Dedifferentiated amniotic fluid mesenchymal stem cell (primary cell): ENCODE data around the gene EXOC6B.

Source experiments
- DNase-seq: peaks from one replicate; pipeline ENCODE4 v3.0.0-alpha.2; 2016; ENCODE audit errors: extremely low spot score

The EXOC6B gene

DNA sequence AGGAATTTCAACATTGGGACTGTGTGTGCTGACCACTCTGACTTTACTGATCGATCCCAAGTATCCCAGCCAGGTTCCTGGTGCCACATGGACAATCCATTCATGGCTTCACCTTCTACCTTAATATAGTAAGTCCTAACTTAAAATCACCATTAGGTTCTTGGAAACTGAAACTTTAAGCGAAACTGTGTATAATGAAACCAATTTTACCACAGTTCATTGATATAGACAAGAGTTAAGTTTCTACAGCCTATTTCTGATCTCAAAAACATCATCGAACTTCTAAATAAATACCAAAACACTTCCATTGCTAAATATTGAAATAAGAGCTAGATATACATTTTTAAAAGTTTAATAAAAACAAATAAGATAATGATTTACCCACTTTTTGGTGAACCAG lies 4.4 kb upstream of the EXOC6B start:
- no peak for DNase-seq

DNA sequence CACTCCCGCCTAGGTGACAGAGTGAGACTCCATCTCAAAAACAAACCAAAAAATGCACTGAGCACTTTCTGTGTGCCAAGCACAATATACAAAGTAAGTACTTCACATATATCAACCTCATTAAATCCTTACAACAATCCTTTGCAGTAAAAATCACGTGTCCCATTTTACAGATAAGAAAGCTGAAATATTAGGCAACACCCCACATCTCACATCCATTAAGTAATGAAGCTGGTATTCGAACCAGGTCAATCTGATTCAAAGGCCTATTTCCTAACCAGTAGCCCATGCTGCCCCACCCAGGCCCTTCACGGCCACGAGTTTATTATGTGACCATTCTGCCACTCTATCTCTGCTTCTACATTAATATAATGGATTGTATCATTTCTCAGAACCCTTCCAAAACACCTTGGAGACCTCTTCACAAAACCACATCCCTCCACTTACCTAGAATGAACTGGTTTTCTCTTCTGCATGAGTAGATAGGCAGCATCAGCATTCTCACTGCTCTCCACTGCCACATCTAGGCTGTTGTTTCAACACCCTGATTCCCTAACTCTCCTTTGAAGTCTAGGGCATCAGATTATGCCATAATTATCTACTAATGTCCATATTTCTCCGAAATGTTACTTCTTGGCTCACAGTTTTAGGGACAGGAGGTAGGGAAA lies 3.1 kb upstream of the EXOC6B start:
- DNase-seq: no peak

DNA sequence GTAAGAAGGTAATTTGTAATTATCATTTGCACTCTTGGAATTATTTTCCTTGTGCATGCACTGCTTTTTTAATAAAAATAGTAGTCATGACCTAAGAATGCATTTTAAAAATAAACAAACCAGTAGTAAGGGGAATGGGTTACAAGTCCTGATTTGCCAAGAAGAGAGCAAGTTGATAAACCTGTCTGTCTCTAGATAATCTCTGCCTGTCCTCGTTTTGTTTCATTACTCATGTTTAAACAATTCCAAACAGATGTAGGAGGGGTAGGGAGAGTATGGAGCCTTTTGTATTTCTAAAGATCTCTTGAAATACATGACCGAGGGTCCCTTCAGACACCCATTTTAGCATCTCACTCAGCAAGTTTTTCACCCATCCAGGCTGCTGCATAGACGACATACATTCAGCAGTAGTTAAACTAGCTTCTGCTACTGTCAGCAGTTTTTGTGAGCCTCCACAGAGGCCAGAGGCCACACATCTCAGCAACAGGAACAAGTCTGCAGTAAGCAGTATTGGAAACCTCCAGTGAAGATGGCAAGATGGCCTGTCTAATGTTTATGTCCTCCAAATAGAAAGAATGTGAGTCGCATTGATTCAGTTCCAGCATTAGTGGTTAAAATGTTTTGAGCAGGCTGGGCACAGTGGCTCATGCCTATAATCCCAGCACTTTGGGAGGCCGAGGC lies 2.3 kb upstream of the EXOC6B start:
- peak; percentile 15 for DNase-seq

DNA sequence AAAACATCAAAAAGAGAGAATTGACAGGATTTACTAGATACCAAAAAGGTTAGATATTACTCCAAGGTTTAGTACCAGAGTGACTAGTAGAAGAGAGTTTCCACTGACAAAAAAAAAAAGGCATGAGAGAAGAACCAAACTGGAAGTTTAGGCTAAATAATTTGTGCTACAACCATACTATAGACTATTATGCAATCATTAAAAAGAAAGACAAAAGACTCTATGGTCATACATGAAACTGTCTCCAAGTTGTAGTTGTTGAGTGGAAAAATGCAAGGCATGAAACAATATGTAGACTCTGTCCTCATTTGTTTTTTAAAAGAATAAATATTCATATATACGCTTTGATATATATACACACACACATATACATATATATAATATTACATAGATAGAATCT lies 1.7 kb upstream of the EXOC6B start:
- DNase-seq: no peak

DNA sequence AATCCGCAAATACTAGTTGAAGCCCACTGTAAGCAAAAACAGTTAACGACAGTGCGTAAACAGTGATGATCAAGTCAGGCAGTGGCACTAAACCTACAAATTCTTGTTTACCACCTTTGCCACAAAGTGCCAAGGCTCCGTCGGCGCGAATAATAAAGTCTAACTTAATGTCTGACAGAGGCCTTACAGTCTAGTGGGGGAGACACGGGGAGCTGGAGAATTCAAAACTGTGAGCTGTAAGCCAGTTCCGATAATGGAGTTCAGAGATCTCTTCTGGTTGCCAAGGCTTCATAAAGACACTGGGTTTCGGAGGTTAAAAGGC lies 284 bp upstream of the EXOC6B start:
- DNase-seq: no peak

DNA sequence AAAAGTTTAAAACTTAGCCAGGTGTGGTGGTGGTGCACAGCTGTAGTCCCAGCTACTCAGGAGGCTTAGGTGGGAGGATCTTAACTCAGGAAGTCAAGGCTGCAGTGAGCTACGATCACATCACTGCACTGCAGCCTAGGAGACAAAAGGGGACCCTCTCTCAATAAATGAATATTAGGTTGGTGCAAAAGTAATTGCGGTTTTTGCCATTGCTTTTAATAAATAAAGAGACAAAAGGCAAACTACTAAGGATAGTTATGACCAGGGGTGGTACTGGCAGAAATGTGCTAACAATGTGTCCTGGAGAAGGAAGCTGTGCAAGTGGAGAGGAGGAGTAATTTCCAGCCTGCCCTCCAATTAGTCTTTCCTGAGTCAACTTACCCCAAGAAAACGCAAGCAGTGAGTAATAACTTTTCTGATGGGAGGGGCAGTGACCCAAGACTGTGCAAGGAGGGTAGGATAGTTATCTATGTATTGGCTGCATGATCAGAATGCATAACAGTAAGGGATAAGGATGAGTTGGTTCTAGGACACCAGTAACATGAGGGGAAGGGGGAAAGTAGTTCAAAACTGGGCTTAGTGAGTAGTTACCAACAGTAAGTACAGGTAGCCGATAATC lies 1.5 kb downstream of the EXOC6B start:
- DNase-seq: peak; percentile 42

DNA sequence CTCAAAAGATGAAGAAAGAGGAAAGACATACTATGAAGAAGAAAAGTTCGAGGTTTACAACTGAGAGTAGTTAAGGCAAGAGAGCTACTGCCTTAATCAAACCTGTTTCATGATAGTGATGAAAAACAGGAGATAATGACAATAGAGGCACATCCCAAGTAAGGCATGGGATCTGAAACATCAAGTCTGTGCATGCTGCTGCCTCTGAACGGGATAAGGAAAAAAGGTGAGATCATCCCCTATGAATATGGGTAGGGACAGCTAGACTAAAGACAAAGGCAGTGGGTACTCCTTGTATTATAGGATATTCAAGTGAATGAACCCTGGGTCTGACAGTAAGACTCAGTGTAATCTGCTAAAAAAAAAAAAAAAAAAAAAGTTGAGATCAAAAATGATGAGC lies 3.0 kb downstream of the EXOC6B start:
- no peak for DNase-seq

DNA sequence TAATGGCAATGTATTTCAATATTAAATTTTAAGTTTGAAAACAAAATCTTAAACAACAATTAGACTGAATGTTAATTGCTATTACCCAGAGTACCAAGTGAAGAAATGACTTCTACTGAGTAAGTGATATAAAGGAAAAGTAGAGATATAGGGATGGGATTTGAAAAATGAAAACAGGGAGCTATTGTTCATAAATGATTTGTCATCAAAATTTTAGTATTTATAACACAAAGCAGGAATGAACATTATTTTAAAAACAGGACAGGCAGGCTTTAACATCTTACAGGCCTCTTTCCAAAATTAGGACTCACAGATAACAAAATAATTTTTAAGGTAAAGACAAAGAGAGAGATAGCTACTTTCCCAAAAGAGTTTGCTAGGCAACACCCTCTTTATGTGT lies 3.9 kb downstream of the EXOC6B start:
- DNase-seq: no peak

DNA sequence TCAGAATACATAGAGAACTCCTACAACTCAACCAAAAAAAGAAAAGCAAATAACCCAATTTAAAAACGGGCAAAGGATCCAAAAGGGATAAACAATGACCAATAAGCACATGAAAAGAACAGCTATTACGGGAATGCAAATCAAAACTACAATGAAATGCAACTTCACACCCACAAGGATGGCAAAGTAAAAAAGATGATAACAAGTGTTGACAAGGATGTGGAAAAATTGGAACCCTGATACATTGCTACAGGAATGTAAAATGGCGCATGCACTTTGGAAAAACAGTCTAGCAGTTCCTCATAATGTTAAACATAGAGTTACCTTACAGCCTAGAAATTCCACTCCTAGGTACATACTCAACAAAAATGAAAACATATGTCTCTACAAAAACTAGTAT lies 4.7 kb downstream of the EXOC6B start:
- no peak for DNase-seq

DNA sequence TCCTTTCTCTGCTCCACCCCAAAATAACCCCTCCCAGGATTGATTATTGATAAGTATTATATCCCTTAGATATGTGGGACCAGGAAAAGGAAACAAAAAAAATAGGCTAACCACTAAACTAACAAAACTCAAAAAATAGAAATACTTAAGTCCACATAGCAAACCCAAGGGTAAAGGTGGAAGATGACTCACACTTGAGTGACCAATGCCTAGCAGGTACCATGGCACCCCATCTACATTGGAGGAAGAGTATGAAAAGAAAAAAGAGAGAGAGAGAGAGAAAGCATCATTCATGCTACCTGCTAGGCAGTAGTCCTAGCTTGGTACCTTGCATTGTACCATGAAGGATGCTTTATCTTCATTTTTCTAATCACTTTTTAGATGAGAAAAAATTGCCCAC lies 6.3 kb downstream of the EXOC6B start:
- DNase-seq: no peak

DNA sequence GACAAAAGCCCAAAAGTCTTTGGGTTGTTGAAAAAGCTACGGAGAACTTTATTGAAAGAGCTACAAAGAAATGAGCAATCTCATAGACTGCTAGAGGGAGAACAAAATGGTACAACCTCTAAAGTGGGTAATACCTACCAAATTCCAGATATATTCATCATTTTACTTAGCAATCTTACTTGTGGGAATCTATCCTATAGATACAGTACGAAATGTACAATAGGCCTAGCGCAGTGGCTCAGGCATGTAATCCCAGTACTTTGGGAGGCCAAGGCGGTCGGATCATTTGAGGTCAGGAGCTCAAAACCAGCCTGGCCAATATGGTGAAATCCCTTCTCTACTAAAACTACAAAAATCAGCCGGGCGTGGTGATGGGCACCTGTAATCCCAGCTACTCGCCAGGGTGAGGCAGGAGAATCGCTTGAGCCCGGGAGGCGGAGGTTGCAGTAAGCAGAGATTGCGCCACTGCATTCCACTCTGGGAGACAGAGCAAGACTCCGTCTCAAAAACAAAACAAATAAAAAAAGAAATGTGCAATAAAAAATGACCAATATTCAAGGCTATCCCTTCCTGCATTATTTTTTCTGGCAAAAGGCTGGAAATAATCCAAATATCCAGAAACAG lies 10.1 kb downstream of the EXOC6B start:
- no peak for DNase-seq

DNA sequence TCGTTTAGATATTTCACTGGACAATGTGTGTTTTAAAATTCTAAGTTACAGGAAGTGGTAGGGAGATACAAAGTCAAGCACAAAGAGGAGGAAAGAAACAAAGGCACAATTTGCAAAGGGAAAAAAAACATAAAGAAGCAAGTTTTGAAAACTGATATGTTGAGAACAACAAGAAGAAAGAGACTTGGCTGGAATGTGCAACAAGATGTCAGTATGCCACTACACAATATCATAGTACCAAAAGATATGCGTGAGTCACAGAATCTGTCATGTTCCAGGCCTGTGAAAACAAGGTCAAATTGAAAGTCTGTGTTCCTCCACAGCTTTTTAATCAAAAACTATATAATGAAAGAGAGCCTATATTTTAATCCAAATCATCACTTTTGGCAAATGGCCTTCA lies 12.0 kb downstream of the EXOC6B start:
- DNase-seq: peak; percentile 45

DNA sequence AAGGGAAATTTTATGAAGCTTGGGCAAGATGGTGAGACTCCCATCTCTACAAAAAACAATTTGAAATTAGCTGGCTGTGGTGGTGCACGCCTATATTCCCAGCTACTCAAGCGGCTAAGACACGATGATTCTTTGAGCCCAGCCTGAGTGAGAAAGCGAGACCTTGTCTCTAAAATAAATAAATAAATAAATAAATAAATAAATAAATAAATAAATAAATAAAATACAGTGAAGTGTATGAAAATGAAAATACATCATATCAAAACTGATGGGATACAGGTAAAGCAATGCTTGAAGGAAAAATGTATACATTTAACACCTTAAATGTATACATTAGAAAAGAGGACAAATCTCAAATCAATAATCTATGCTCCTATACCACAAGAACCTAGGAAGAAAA lies 15.7 kb downstream of the EXOC6B start:
- DNase-seq: no peak

DNA sequence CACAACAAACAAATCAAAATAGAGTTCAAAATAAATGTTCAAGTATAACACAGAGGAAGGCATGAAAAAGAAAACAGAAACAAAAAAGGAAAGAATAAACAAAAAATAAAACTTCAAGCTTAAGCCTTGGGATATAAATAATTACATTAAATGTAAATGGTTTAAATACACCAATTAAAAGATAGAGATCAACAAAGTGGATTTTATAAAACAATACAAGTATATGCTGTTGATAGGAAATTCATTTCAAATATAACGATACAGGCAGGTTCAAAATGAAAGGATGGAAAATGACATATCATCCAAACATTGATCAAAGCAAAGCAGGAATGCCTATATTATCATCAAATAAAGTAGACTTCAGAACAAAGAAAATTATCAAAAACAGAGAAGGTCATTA lies 16.7 kb downstream of the EXOC6B start:
- DNase-seq: no peak

DNA sequence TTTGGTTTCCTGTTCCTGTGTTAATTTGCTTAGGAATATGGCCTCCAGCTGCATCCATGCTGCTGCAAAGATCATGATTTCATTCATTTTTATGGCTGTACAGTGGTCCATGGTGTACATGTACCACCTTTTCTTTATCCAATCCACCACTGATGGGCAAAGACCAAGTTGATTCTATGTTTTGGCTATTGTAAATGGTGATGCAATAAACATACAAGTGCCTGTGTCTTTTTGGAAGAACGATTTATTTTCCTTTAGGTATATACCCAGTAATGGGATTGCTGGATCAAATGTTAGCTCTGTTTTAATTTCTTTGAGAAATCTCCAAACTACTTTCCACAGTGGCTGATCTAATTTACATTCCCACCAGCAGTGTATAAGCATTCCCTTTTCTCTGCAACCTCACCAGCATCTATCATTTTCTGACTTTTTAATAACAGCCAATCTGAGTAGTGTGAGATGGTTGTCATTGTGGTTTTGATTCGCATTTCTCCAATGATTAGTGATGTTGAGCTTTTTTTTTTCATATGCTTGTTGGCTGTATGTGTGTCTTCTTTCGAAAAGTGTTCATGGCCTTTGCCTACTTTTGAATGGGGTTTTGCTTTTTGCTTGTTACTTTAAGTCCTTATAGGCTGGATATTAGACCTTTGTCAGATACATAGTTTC lies 19.4 kb downstream of the EXOC6B start:
- no peak for DNase-seq

DNA sequence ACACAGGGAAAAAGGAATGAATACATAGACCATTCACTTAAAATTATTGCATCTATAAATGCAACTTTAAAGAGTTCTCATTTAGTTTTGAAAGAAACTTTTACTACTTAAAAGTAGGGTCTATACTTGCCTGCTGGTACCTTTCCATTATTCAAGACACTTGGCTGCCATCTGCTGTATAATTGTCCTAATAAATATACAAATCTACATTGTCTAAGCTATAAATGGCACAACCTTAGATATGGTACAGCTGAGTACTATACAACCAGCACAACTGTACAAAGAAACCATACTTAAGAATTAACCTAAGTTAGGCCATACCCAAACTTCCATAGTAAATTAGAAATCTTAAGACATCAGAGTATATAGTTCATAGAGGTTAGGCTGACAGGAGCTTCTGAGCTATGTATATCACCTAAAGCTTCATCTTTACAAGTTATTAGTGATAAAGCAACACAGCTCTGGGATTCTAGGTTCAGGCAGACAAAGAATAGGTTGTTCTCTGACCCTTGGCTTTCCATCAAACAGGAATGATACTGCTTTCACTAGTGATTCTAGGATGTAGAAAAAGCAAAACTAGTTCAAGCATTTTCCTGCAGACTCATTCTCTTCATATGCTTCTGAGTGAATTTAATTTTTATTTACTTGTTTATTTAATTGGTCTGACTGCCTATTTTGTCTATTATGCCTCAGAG lies 22.1 kb downstream of the EXOC6B start:
- DNase-seq: no peak

DNA sequence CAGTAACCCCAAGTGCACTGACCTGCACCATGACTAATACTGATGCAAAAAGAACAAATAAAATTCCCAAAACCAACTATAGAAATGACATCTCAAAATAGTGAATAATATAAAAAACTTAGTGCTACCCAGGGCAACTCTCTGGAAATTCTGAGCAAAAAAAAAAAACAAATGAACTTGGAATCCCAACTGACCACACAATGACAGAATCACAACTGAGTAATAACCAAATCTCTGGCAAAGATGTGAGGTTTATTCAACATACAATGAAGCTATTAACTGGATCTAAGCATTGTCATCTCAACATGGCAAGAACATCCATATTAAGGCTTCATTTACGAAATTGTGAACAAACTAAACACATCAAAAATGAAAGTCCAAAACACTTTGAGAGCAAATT lies 22.7 kb downstream of the EXOC6B start:
- DNase-seq: no peak

DNA sequence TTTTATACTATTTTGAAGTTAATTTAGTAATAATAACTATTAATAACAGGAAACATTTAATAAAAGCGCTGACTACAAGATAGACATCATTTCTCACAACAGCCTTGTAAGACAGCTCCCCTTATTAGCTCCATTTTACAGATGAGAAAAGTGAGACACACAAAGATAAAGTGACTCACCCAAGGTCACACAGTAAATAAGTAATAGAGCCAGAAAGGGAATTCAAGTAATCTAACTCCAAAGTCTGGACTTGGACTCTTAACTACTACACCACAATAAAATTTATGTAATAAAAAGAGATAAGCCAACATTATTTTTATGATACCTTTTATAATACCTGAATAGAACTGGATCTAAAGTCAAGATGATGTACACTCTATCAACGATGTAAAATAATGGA lies 25.3 kb downstream of the EXOC6B start:
- no peak for DNase-seq

DNA sequence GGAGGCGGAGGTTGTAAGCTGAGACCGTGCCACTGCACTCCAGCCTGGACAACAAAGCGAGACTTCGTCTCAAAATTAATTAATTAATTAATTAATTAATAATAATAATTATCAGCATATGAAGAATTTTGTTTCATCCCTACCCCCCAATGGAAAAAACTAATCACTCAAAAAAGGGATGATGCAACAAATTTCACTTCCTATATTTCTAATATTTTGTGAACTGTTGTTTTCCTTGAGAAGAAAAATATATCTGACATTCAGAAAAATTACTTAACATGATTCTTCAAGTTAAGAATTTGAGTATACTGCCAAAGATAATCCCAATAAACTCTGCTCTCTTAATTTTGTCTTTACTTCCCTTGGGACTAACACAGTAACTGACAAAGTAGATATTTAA lies 28.1 kb downstream of the EXOC6B start:
- DNase-seq: no peak

DNA sequence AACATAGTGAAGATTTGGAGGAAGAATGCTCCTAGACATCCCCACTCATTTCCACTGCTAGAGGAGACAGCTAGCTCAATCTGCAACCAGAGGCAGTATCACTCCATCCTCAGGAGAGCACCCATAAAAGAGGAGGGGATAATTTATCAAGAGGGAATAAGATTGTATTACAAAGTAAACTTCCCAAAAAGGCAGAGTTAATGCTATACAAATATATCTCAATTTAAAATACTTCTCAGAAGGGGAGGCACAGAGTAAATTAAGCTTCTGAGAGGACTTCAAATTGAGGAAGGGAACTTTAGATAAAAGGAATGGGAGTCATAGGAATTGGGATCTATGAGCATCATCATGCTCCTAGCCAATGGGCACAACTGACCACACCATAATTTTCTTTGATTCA lies 29.1 kb downstream of the EXOC6B start:
- no peak for DNase-seq

DNA sequence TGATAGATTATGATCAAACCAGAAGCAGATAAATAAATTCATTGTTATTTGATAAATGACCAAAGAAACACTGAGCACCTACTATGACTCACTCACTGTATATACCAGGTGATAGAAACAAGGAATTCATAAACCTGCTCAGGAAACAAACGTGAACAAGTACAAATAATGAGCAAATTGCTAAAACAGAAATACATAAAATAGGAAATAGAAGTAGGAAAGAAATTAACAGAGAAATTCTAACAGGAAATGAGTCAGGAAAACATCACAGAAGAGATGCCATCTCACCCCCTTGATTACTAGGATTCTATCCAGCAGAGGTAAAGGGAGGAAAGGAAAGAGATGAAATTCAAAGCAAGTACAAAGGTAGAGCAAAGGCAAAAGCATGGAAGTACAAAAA lies 31.3 kb downstream of the EXOC6B start:
- DNase-seq: no peak
